Cortex of kidney (tissue), 1 donor: Measurements from ENCODE around the gene NME3.

Experiments used
- DNase-seq: peaks from one replicate; lab custom pipeline; 2025; lab: John Stamatoyannopoulos, UW

The NME3 gene

GRCh38 chr16:1780677-1781072 lies 9.3 kb upstream of the NME3 start:
- no peak for DNase-seq

- DNase-seq = no peak
These were observed 8.7 kb upstream of the NME3 start for GRCh38 chr16:1779741-1780676.

GRCh38 chr16:1779234-1779701 lies 7.9 kb upstream of the NME3 start:
- no peak for DNase-seq

- no peak for DNase-seq
These were observed 7.1 kb upstream of the NME3 start for GRCh38 chr16:1778200-1779179.

GRCh38 chr16:1777375-1778199 lies 6.2 kb upstream of the NME3 start:
- DNase-seq = no peak

GRCh38 chr16:1776991-1777374 lies 5.6 kb upstream of the NME3 start:
- no peak for DNase-seq

- DNase-seq = no peak
These were observed 5.3 kb upstream of the NME3 start for GRCh38 chr16:1776672-1776955.

- DNase-seq = no peak
These were observed 4.7 kb upstream of the NME3 start for GRCh38 chr16:1775846-1776671.

- no peak for DNase-seq
These were observed 3.9 kb upstream of the NME3 start for GRCh38 chr16:1775006-1775845.

GRCh38 chr16:1774448-1774780 lies 3.1 kb upstream of the NME3 start:
- no peak for DNase-seq

- DNase-seq = no peak
These were observed 2.5 kb upstream of the NME3 start for GRCh38 chr16:1773703-1774447.

- DNase-seq = no peak
These were observed 1.8 kb upstream of the NME3 start, which contains the start of gene MRPS34 for GRCh38 chr16:1772908-1773702. Gene MRPS34, minus strand, starts transcription at chr16:1773134. Its CDS starts 15 bp downstream, at chr16:1773119.

GRCh38 chr16:1772362-1772907 lies 1.1 kb upstream of the NME3 start, which contains the start of gene EME2:
Gene EME2, plus strand, starts transcription at chr16:1772810. Its CDS starts 418 bp downstream, at chr16:1773228.
- DNase-seq = no peak

- no peak for DNase-seq
These were observed 570 bp upstream of the NME3 start for GRCh38 chr16:1771864-1772361.

- no peak for DNase-seq
These were observed 785 bp downstream of the NME3 start for GRCh38 chr16:1770328-1771187.

- no peak for DNase-seq
These were observed 1.7 kb downstream of the NME3 start for GRCh38 chr16:1769402-1770300.
